GM18526 (cell line): ENCODE results near the gene S100A11.

Experiments
- POLR2A ChIP-seq: IDR thresholded peaks from 3 replicates; pipeline ENCODE4 v1.6.1; 2011; ENCODE audit not compliant: insufficient read length; ENCODE audit errors: extremely low read depth

The S100A11 gene

GRCh38 chr1:152036267-152037216 is at the start of gene S100A11:
TSS of gene S100A11 (minus strand) at chr1:152037004. CDS start at chr1:152036915, 89 bp downstream.
- TF ChIP-seq POLR2A, result peak; percentile 49

GRCh38 chr1:152084853-152085252 is 48.0 kb upstream of the S100A11 start:
- TF ChIP-seq POLR2A, result no peak

GRCh38 chr1:152078831-152079441 is 42.1 kb upstream of the S100A11 start:
- no peak for TF ChIP-seq POLR2A

GRCh38 chr1:152072311-152072710 is 35.5 kb upstream of the S100A11 start:
- no peak for TF ChIP-seq POLR2A

- no peak for TF ChIP-seq POLR2A
Measured at GRCh38 chr1:152071123-152071522, 34.3 kb upstream of the S100A11 start.

- TF ChIP-seq POLR2A, result no peak
Measured at GRCh38 chr1:152067929-152068328, 31.1 kb upstream of the S100A11 start.

GRCh38 chr1:152067150-152067549 is 30.3 kb upstream of the S100A11 start:
- TF ChIP-seq POLR2A, result no peak

GRCh38 chr1:152061952-152062351 is 25.1 kb upstream of the S100A11 start:
- TF ChIP-seq POLR2A, result no peak

- TF ChIP-seq POLR2A, result no peak
Measured at GRCh38 chr1:152053375-152053774, 16.6 kb upstream of the S100A11 start.

GRCh38 chr1:152052606-152053005 is 15.8 kb upstream of the S100A11 start:
- TF ChIP-seq POLR2A, result no peak

GRCh38 chr1:152050886-152051675 is 14.3 kb upstream of the S100A11 start:
- no peak for TF ChIP-seq POLR2A

- no peak for TF ChIP-seq POLR2A
Measured at GRCh38 chr1:152049291-152050083, 12.7 kb upstream of the S100A11 start.

GRCh38 chr1:152048416-152049009 is 11.7 kb upstream of the S100A11 start:
- no peak for TF ChIP-seq POLR2A

GRCh38 chr1:152047730-152048415 is 11.1 kb upstream of the S100A11 start:
- peak; percentile 69 for TF ChIP-seq POLR2A

- TF ChIP-seq POLR2A, result no peak
Measured at GRCh38 chr1:152047413-152047729, 10.6 kb upstream of the S100A11 start.
